ENCODE results near the gene EPHB3. TPM values are rescaled to one million over a fixed set of nuclear protein-coding genes. Genes with fewer than 3 reads are reported as not detected.

EPHB3 gene
- total RNA-seq, 1 donor from 2014 or later = 0.07 TPM

- no peaks in the 10 kb centered on the region for H3K36me3 Mint-ChIP-seq (ENCODE audit: low read depth)
- intact Hi-C loops (cut with micrococcal nuclease) = no loop called here
- POLR2A ChIA-PET = no interaction called here
- ATAC-seq (ENCODE audit: low read depth) (no peak), DNase-seq (no peak)
- H3K4me1 Mint-ChIP-seq = peaks cover 6% of the 10 kb centered on the region
- CTCF ChIA-PET = interaction anchor here (1.0 kb wide), 1 partner anchor 25 kb away, joined by 4 read pairs; the partner anchor contains the start of gene EPHB3
- peaks cover 26% of the 10 kb centered on the region for H3K27me3 Mint-ChIP-seq
- H3K27ac Mint-ChIP-seq = no peak overlapping the region
- H3K4me3 Mint-ChIP-seq = no peak overlapping the region
- no peak for TF ChIP-seq CTCF (IDR thresholded peaks at IDR 0.05)
- no peaks in the 10 kb centered on the region for H3K9me3 Mint-ChIP-seq
Measured at GRCh38 chr3:184585545-184585944, 24.0 kb downstream of the EPHB3 start.

- Mint-ChIP-seq H3K27me3 (peaks cover 26% of the 10 kb centered on the region), H3K27ac (no peak overlapping the region), H3K4me3 (no peak overlapping the region), H3K36me3 (ENCODE audit: low read depth) (no peaks in the 10 kb centered on the region), H3K9me3 (no peaks in the 10 kb centered on the region), H3K4me1 (peaks cover 6% of the 10 kb centered on the region)
- intact Hi-C loops (cut with micrococcal nuclease) = no loop called here
- DNase-seq = no peak
- no peak for TF ChIP-seq CTCF (IDR thresholded peaks at IDR 0.05)
- no peak for ATAC-seq (ENCODE audit: low read depth)
- POLR2A ChIA-PET = no interaction called here
- CTCF ChIA-PET = no interaction called here
Measured at GRCh38 chr3:184586851-184587250, 25.3 kb downstream of the EPHB3 start.

- no peaks in the 10 kb centered on the region for H3K9me3 Mint-ChIP-seq
- no peak overlapping the region for H3K27ac Mint-ChIP-seq
- no peaks in the 10 kb centered on the region for H3K4me1 Mint-ChIP-seq
- H3K27me3 Mint-ChIP-seq = peaks cover 14% of the 10 kb centered on the region
- no peak overlapping the region for H3K4me3 Mint-ChIP-seq
- H3K36me3 Mint-ChIP-seq (ENCODE audit: low read depth) = no peaks in the 10 kb centered on the region
- TF ChIP-seq CTCF (IDR thresholded peaks at IDR 0.05) = no peak
- intact Hi-C loops (cut with micrococcal nuclease) = no loop called here
- no peak for ATAC-seq (ENCODE audit: low read depth)
- ChIA-PET POLR2A (no interaction called here), CTCF (no interaction called here)
- no peak for DNase-seq
Measured at GRCh38 chr3:184588776-184589175, 27.2 kb downstream of the EPHB3 start.

DNA sequence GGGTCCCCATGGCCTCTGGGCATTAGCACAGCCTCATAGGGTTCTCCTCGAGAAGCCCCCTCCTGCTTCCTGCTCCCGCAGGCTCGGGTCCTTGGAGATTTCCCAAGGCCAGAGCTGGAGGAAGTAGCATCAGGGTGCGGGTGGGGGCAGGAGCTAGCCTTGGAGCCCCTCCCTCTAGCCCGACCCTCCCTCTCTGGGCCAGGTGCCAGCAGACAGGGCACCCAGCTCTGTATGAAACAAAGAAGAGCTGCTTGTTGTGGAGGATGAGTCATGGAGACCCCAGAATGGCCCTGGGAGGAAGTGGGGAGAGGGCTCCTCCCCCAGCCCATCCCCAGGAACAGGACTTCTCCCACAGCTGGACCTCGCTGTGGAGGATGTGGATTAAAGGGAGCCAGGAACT, 29.2 kb downstream of the EPHB3 start:
- ATAC-seq (ENCODE audit: low read depth) (no peak), DNase-seq (no peak)
- H3K27ac Mint-ChIP-seq = no peak overlapping the region
- TF ChIP-seq CTCF (IDR thresholded peaks at IDR 0.05) = no peak
- no peaks in the 10 kb centered on the region for H3K4me1 Mint-ChIP-seq
- intact Hi-C loops (cut with micrococcal nuclease) = no loop called here
- ChIA-PET CTCF (no interaction called here), POLR2A (no interaction called here)
- H3K9me3 Mint-ChIP-seq = no peaks in the 10 kb centered on the region
- H3K27me3 Mint-ChIP-seq = peaks cover 3% of the 10 kb centered on the region
- no peaks in the 10 kb centered on the region for H3K36me3 Mint-ChIP-seq (ENCODE audit: low read depth)
- no peak overlapping the region for H3K4me3 Mint-ChIP-seq

DNA sequence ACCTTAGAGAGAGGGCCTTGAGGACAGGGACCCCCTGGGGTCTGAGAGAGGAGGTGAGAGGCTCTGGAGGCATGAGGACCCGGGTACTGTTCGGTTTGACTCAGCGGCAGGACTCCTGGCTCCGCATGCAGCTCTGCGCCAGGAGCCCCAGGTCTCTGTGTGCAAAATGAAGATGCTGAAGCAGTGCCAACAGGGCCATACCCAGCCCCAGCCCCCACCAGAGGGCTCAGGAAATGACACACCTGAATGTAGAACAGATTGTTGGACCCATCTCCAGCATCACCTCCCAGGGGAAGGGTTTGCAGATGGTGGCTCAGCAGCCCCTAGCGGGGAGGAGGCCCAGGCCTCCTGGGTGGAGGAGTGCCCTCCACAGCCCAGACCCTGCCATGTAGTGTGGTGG, 30.2 kb downstream of the EPHB3 start:
- Mint-ChIP-seq H3K4me1 (no peaks in the 10 kb centered on the region), H3K4me3 (no peak overlapping the region), H3K36me3 (ENCODE audit: low read depth) (no peaks in the 10 kb centered on the region), H3K27me3 (peaks cover 2% of the 10 kb centered on the region), H3K9me3 (no peaks in the 10 kb centered on the region), H3K27ac (no peak overlapping the region)
- TF ChIP-seq CTCF (IDR thresholded peaks at IDR 0.05) = no peak
- CTCF ChIA-PET = no interaction called here
- ATAC-seq (ENCODE audit: low read depth) (no peak), DNase-seq (no peak)
- POLR2A ChIA-PET = no interaction called here
- intact Hi-C loops (cut with micrococcal nuclease) = no loop called here
